ENCODE results near the gene NOC4L. TPM values are rescaled to one million over a fixed set of nuclear protein-coding genes. Genes with fewer than 3 reads are reported as not detected.
A peak's percentile ranks its signal among the peaks of the same experiment; 100 is the strongest.

Gene NOC4L
- polyA plus RNA-seq, 3 donors = 7.3 to 18.0 (median 17.9) TPM

DNA sequence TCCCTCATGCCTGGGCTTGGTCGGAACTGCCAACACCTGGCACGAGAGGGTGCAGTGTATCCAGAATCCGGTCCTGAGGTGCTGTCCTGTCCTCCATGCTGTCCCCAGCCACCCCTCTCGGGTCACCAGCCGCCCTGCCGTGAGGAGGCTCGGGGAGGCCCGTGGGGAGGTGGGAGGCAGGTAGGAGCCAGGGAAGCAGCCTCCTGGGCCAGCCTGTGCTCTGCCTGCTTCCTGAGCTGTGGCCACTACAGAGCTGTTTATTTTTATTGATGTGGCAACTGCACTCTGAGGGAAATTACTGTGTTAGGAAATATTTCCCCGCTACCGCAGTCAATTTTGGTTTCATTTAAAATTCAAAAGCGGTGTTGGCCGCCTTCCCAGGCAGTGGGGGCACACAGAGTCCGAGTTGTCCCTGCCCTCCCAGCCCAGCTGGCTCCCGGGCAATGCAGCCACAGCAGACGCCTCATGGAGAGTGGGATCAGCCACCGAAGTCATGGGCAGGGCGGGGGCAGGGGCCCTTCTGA is 18.3 kb downstream of the NOC4L start:
- H3K27ac ChIP-seq (ENCODE audit: low read depth in 1 of 2, low read length in 2 of 2) = peak overlapping the region; percentile 42 to 55
- H3K4me1 Mint-ChIP-seq = peaks cover 19% of the 10 kb centered on the region
- no peaks in the 10 kb centered on the region for H3K27me3 ChIP-seq (ENCODE audit: control insufficient read depth in 2 of 2, insufficient read depth in 2 of 2, low read length in 2 of 2)
- H3K36me3 ChIP-seq (replicated peaks in 1 of 2; ENCODE audit: control insufficient read depth in 1 of 2, insufficient read depth in 2 of 2, low read length in 2 of 2) = peaks cover 0 to 9% of the 10 kb centered on the region in 2 donors
- DNase-seq = peak; percentile 32 to 70 (median 64)
- peaks cover 3 to 16% (median 10%) of the 10 kb centered on the region in 7 donors for H3K9me3 Mint-ChIP-seq
- peak overlapping the region; percentile 67 for H3K9ac ChIP-seq (ENCODE audit: insufficient read depth, low read length, poor library complexity, severe bottlenecking)
- peak overlapping the region; percentile 72 for H2AFZ ChIP-seq (ENCODE audit: insufficient read depth, low read depth, low read length, poor library complexity, severe bottlenecking)
- peaks cover 0 to 8% of the 10 kb centered on the region in 2 donors for H3K9me3 ChIP-seq (replicated peaks in 1 of 2; ENCODE audit: control insufficient read depth in 1 of 2, insufficient read depth in 1 of 2, low read length in 2 of 2)
- TF ChIP-seq, protein P1, sequence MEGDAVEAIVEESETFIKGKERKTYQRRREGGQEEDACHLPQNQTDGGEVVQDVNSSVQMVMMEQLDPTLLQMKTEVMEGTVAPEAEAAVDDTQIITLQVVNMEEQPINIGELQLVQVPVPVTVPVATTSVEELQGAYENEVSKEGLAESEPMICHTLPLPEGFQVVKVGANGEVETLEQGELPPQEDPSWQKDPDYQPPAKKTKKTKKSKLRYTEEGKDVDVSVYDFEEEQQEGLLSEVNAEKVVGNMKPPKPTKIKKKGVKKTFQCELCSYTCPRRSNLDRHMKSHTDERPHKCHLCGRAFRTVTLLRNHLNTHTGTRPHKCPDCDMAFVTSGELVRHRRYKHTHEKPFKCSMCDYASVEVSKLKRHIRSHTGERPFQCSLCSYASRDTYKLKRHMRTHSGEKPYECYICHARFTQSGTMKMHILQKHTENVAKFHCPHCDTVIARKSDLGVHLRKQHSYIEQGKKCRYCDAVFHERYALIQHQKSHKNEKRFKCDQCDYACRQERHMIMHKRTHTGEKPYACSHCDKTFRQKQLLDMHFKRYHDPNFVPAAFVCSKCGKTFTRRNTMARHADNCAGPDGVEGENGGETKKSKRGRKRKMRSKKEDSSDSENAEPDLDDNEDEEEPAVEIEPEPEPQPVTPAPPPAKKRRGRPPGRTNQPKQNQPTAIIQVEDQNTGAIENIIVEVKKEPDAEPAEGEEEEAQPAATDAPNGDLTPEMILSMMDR (IDR thresholded peaks at IDR 0.05) = no peak
- peak overlapping the region; percentile 22 to 69 (median 47) for H3K4me3 ChIP-seq (replicated peaks in 1 of 3; ENCODE audit: low read depth in 2 of 3, low read length in 3 of 3)
- peak overlapping the region in 6 of 7 donors; percentile 31 to 87 (median 70) for H3K27ac Mint-ChIP-seq
- peaks cover 7 to 14% (median 12%) of the 10 kb centered on the region in 3 donors for H3K27me3 Mint-ChIP-seq (ENCODE audit: low read depth in 3 of 3)
- intact Hi-C loops (cut with micrococcal nuclease) = loop anchor here in 1 of 2 donors (5.0 kb wide), 1 partner anchor 55 kb away; no protein-coding TSS in a partner anchor
- H3K4me1 ChIP-seq (ENCODE audit: control insufficient read depth in 1 of 2, insufficient read depth in 2 of 2, low read length in 2 of 2) = peaks cover 19 to 21% of the 10 kb centered on the region in 2 donors
- no peaks in the 10 kb centered on the region for H4K20me1 ChIP-seq (ENCODE audit: insufficient read depth, low read length)
- WGBS (ENCODE audit: insufficient coverage) = 9% methylated on average over 11 of the region's 17 CpGs
- H3K79me2 ChIP-seq (ENCODE audit: insufficient read depth, low read length) = no peaks in the 10 kb centered on the region
- peak overlapping the region; percentile 71 to 82 for H3K4me3 Mint-ChIP-seq
- no peaks in the 10 kb centered on the region for H3K36me3 Mint-ChIP-seq
- H3K4me2 ChIP-seq (replicated peaks; ENCODE audit: extremely low read depth, low read length, poor library complexity, severe bottlenecking) = peak overlapping the region; percentile 72

GRCh38 chr12:132163041-132163910 is 19.0 kb downstream of the NOC4L start:
- H2AFZ ChIP-seq (ENCODE audit: insufficient read depth, low read depth, low read length, poor library complexity, severe bottlenecking) = peak overlapping the region; percentile 72
- H3K36me3 Mint-ChIP-seq = no peaks in the 10 kb centered on the region
- H4K20me1 ChIP-seq (ENCODE audit: insufficient read depth, low read length) = no peaks in the 10 kb centered on the region
- peaks cover 20% of the 10 kb centered on the region for H3K4me1 Mint-ChIP-seq
- no peaks in the 10 kb centered on the region for H3K27me3 ChIP-seq (ENCODE audit: control insufficient read depth in 2 of 2, insufficient read depth in 2 of 2, low read length in 2 of 2)
- peak overlapping the region; percentile 67 for H3K9ac ChIP-seq (ENCODE audit: insufficient read depth, low read length, poor library complexity, severe bottlenecking)
- intact Hi-C loops (cut with micrococcal nuclease) = loop anchor here in 1 of 2 donors (5.0 kb wide), 1 partner anchor 54 kb away; no protein-coding TSS in a partner anchor
- H3K4me3 ChIP-seq (replicated peaks in 1 of 3; ENCODE audit: low read depth in 2 of 3, low read length in 3 of 3) = peak overlapping the region; percentile 22 to 69 (median 47)
- TF ChIP-seq, protein P1 (IDR thresholded peaks at IDR 0.05) = no peak
- peaks cover 3 to 16% (median 10%) of the 10 kb centered on the region in 7 donors for H3K9me3 Mint-ChIP-seq
- peaks cover 0 to 2% of the 10 kb centered on the region in 2 donors for H3K36me3 ChIP-seq (replicated peaks in 1 of 2; ENCODE audit: control insufficient read depth in 1 of 2, insufficient read depth in 2 of 2, low read length in 2 of 2)
- H3K27ac ChIP-seq (ENCODE audit: low read depth in 1 of 2, low read length in 2 of 2) = peak overlapping the region; percentile 42 to 55
- H3K79me2 ChIP-seq (ENCODE audit: insufficient read depth, low read length) = no peaks in the 10 kb centered on the region
- H3K27me3 Mint-ChIP-seq (ENCODE audit: low read depth in 3 of 3) = peaks cover 7 to 16% (median 12%) of the 10 kb centered on the region in 3 donors
- H3K27ac Mint-ChIP-seq = peak overlapping the region in 5 of 7 donors; percentile 37 to 77 (median 65)
- H3K9me3 ChIP-seq (replicated peaks in 1 of 2; ENCODE audit: control insufficient read depth in 1 of 2, insufficient read depth in 1 of 2, low read length in 2 of 2) = peaks cover 0 to 8% of the 10 kb centered on the region in 2 donors
- no peak for DNase-seq
- peak overlapping the region; percentile 71 to 82 for H3K4me3 Mint-ChIP-seq
- peaks cover 19 to 21% of the 10 kb centered on the region in 2 donors for H3K4me1 ChIP-seq (ENCODE audit: control insufficient read depth in 1 of 2, insufficient read depth in 2 of 2, low read length in 2 of 2)
- 57% methylated on average over 26 of the region's 26 CpGs for WGBS (ENCODE audit: insufficient coverage)
- peak overlapping the region; percentile 72 for H3K4me2 ChIP-seq (replicated peaks; ENCODE audit: extremely low read depth, low read length, poor library complexity, severe bottlenecking)

All from CD14-positive monocyte (primary cell).